Right lobe of liver (tissue), 4 donors: ENCODE measurements around the gene NBEA.

Experiments
- CTCF ChIP-seq, 4 donors: fragments of 200-600 bp in 3 of 4; fragments of 450-650 bp in 1 of 4; IDR thresholded peaks; one replicate each; pipeline versions ENCODE4 v1.5.1 to v1.8.0; 2016 to 2022; ENCODE audit warnings: antibody characterized with exemption in 4 of 4, mild to moderate bottlenecking in 2 of 4
- POLR2A ChIP-seq: fragments of 450-650 bp; IDR thresholded peaks from one replicate; pipeline ENCODE4 v1.6.1; 2017; ENCODE audit warnings: antibody characterized with exemption, mild to moderate bottlenecking
- donor health status: DM: no; HTN: no; CAD: no.
- donor health status: DM: no; HTN: no; CAD: no.
- donor health status: DM: no; HTN: yes; CAD: no.

- TF ChIP-seq POLR2A (no peak), CTCF (IDR thresholded peaks at IDR 0.05) (no peak)
Observed at GRCh38 chr13:35460061-35460460, 518.0 kb downstream of the NBEA start.
